HG03039 (cell line): Measurements from ENCODE around the gene OBSCN.
A peak's percentile ranks its signal among the peaks of the same experiment; 100 is the strongest.

Source experiments
- ATAC-seq: cut with Tn5 transposase; IDR thresholded peaks from one replicate; pipeline ENCODE4 v1.9.1; 2021; ENCODE audit warnings: mild to moderate bottlenecking, moderate library complexity; ENCODE audit not compliant: unreplicated experiment

OBSCN gene

GRCh38 chr1:228207851-228208821, at the start of gene OBSCN:
Gene OBSCN, plus strand, starts transcription at chr1:228208044. Its CDS starts 3,740 bp downstream, at chr1:228211784.
- no peak for ATAC-seq

- no peak for ATAC-seq
Observed at GRCh38 chr1:228158151-228159007, 49.5 kb upstream of the OBSCN start.

GRCh38 chr1:228159008-228159665, 48.7 kb upstream of the OBSCN start:
- no peak for ATAC-seq

GRCh38 chr1:228160201-228160761, 47.6 kb upstream of the OBSCN start:
- no peak for ATAC-seq

DNA sequence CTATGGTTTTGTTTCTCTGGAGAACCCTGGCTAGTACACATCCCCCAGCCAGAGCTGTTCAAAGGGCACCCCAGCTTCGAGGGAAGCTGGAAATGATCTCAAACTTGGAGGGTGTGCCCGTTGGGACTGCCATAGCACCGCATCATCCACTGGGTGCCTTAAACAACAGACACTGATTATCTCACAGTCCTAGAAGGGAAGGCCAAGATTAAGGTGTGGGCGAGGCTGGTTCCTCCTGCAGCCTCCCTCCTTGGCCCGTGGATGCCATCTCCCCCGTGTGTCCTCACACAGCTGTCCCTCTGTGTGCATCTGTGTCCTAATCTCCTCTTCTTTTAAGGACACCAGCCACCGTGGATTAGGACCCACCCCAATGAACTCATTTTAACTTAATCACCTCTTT, 46.5 kb upstream of the OBSCN start:
- ATAC-seq = no peak

DNA sequence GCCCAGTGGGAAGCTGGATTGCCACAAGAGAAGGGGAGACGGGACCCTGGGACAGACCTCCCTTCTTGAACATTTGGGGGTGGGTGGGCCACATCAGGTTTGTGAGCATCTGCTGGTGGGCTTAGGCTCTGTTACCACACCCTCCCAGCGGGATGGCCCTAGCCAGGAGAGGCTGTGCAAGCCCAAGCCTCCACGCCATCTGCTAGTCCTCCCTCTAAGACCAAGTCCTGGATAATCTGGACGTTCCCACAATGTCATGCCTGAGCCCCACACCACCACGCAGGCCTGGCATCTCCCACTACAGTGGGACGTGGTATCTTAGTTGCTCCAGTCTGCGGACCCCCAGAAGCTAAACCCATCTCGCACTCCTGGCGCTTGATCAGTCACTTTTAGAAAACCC, 46.0 kb upstream of the OBSCN start:
- no peak for ATAC-seq

GRCh38 chr1:228162286-228163006, 45.4 kb upstream of the OBSCN start:
- ATAC-seq = no peak

GRCh38 chr1:228163007-228163753, 44.7 kb upstream of the OBSCN start:
- ATAC-seq = no peak

- no peak for ATAC-seq
Observed at GRCh38 chr1:228163776-228164519, 43.9 kb upstream of the OBSCN start.

DNA sequence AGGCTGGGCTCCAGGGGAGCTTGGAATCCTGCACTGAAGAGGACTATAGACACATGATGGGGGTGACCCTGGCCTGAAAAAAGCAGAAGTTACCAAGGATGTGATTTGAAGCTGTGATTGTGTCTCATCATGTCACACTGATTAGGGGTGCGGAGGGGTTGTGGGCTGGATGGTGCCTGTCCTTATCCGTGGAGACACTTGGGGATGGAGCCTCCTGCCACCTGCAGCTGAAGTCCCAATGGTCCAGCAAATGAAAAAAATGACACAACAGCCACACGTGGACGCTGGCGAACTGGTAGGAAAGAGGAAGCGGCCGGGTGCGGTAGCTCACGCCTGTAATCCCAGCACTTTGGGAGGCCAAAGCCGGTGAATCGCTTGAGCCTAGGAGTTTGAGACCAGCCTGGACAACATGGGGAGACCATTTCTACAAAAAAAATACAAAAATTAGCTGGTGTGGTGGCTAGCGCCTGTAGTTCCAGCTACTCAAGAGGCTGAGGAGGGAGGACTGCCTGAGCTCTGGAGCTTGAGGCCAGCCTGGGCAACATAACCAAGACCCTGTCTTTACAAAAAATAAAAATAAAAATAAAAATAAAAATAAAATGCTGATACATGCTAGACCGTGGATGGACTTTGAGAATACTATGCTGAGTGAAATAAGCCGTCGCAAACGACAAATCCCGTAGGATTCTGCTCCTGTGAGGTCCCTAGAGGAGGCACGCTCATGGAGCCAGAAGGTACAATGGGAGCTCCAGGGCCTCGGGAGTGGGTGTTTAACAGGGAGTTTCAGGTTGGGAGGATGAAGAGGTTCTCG, 43.1 kb upstream of the OBSCN start:
- ATAC-seq = no peak

DNA sequence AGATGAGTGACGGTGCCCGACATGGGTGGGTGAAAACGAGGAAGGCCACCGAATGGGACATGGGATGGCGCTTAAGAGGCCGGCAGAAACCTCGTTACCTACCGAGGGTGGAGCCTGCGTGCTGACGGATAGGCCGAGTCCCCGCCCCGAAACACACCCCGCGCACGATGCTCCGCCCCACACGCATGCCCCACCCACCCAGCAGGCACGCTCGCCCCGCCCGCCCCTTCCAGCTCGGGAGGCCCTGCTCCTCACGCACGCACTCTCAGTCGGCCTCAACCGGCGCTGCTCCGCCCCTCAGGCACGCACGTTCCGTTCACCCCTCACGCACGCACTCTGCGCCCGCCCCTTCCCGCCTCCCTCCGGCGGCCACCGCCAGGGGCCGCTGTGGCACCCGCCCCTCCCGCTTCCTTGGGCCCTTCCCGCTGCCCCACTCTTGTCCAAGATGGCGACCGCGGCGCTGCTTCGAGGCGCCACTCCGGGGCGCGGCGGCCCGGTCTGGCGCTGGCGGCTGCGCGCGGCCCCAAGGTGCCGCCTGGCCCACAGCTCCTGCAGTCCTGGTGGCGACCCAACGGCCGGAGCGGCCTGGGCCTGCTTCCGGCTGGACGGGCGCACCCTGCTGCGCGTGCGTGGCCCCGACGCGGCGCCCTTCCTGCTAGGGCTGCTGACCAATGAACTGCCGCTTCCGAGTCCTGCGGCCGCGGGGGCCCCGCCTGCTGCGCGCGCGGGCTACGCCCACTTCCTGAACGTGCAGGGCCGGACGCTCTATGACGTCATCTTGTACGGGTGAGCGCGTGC, 42.3 kb upstream of the OBSCN start, which contains the start of gene IBA57:
Gene IBA57, plus strand, starts transcription at position 433 of the 798 bp plus-strand sequence. Its CDS starts 13 bp downstream, at position 446.
- peak; percentile 77 for ATAC-seq

GRCh38 chr1:228166170-228166936, 41.5 kb upstream of the OBSCN start:
- peak; percentile 13 for ATAC-seq

GRCh38 chr1:228168563-228169270, 39.1 kb upstream of the OBSCN start:
- ATAC-seq = no peak

GRCh38 chr1:228169345-228169744, 38.5 kb upstream of the OBSCN start:
- ATAC-seq = no peak

GRCh38 chr1:228170666-228171065, 37.2 kb upstream of the OBSCN start:
- ATAC-seq = no peak
